ENCODE measurements around the gene SPECC1. TPM values are rescaled to one million over a fixed set of nuclear protein-coding genes. Genes with fewer than 3 reads are reported as not detected.

SPECC1 gene
- total RNA-seq, 1 donor from 2014 or later: 83.0 TPM

GRCh38 chr17:20304961-20305360, 295.8 kb downstream of the SPECC1 start:
- H3K79me2 ChIP-seq (ENCODE audit: insufficient read depth, low read length): no peaks in the 10 kb centered on the region
- peaks cover 17% of the 10 kb centered on the region for H3K9me3 Mint-ChIP-seq (ENCODE audit: unreplicated experiment)
- no peak for FAIRE-seq

GRCh38 chr17:20306924-20307323, 297.8 kb downstream of the SPECC1 start:
- H3K27me3 ChIP-seq (ENCODE audit: insufficient read depth, low read length): no peaks in the 10 kb centered on the region

More at GRCh38 chr17:20304961-20305360, 295.8 kb downstream of the SPECC1 start:
- Mint-ChIP-seq H3K4me1 (ENCODE audit: low read depth, unreplicated experiment) (peaks cover 29% of the 10 kb centered on the region), H3K4me3 (ENCODE audit: unreplicated experiment) (no peak overlapping the region), H3K27ac (ENCODE audit: unreplicated experiment) (no peak overlapping the region), H3K36me3 (ENCODE audit: low read depth, unreplicated experiment) (peaks cover 36% of the 10 kb centered on the region), H3K27me3 (ENCODE audit: low read depth, unreplicated experiment) (no peaks in the 10 kb centered on the region)
- no peaks in the 10 kb centered on the region for H4K20me1 ChIP-seq (ENCODE audit: insufficient read depth, low read length)
- peaks cover 17% of the 10 kb centered on the region for H3K4me1 ChIP-seq (ENCODE audit: insufficient read depth, low read length)
- no peak overlapping the region for H2AFZ ChIP-seq (ENCODE audit: low read depth, low read length)
- H3K27ac ChIP-seq (ENCODE audit: low read depth, low read length): no peak overlapping the region
- H3K9me3 ChIP-seq (ENCODE audit: insufficient read depth, low read depth, low read length): peaks cover 10% of the 10 kb centered on the region
- no peak for TF ChIP-seq EZH2 (IDR thresholded peaks at IDR 0.05; ENCODE audit: insufficient read depth, low read length)
- TF ChIP-seq, protein P1, sequence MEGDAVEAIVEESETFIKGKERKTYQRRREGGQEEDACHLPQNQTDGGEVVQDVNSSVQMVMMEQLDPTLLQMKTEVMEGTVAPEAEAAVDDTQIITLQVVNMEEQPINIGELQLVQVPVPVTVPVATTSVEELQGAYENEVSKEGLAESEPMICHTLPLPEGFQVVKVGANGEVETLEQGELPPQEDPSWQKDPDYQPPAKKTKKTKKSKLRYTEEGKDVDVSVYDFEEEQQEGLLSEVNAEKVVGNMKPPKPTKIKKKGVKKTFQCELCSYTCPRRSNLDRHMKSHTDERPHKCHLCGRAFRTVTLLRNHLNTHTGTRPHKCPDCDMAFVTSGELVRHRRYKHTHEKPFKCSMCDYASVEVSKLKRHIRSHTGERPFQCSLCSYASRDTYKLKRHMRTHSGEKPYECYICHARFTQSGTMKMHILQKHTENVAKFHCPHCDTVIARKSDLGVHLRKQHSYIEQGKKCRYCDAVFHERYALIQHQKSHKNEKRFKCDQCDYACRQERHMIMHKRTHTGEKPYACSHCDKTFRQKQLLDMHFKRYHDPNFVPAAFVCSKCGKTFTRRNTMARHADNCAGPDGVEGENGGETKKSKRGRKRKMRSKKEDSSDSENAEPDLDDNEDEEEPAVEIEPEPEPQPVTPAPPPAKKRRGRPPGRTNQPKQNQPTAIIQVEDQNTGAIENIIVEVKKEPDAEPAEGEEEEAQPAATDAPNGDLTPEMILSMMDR (IDR thresholded peaks at IDR 0.05; ENCODE audit: insufficient read depth, low read depth, low read length): no peak
- H3K9ac ChIP-seq (ENCODE audit: low read length): no peak overlapping the region
- H3K27me3 ChIP-seq (ENCODE audit: insufficient read depth, low read length): no peaks in the 10 kb centered on the region
- peaks cover 7% of the 10 kb centered on the region for H3K36me3 ChIP-seq (ENCODE audit: insufficient read depth, low read length)
- no peak for DNase-seq (ENCODE audit: low read depth)
- H3K4me3 ChIP-seq (ENCODE audit: insufficient read depth, low read depth, low read length): no peak overlapping the region
- H3K4me2 ChIP-seq (ENCODE audit: low read length): no peak overlapping the region

More at GRCh38 chr17:20306924-20307323, 297.8 kb downstream of the SPECC1 start:
- Mint-ChIP-seq H3K36me3 (ENCODE audit: low read depth, unreplicated experiment) (peaks cover 37% of the 10 kb centered on the region), H3K9me3 (ENCODE audit: unreplicated experiment) (peaks cover 17% of the 10 kb centered on the region), H3K4me1 (ENCODE audit: low read depth, unreplicated experiment) (peaks cover 10% of the 10 kb centered on the region), H3K27me3 (ENCODE audit: low read depth, unreplicated experiment) (no peaks in the 10 kb centered on the region), H3K4me3 (ENCODE audit: unreplicated experiment) (no peak overlapping the region), H3K27ac (ENCODE audit: unreplicated experiment) (no peak overlapping the region)
- no peaks in the 10 kb centered on the region for H4K20me1 ChIP-seq (ENCODE audit: insufficient read depth, low read length)
- no peak overlapping the region for H3K4me3 ChIP-seq (ENCODE audit: insufficient read depth, low read depth, low read length)
- FAIRE-seq (no peak), DNase-seq (ENCODE audit: low read depth) (no peak)
- H3K36me3 ChIP-seq (ENCODE audit: insufficient read depth, low read length): peaks cover 7% of the 10 kb centered on the region
- no peaks in the 10 kb centered on the region for H3K79me2 ChIP-seq (ENCODE audit: insufficient read depth, low read length)
- no peak overlapping the region for H2AFZ ChIP-seq (ENCODE audit: low read depth, low read length)
- H3K9me3 ChIP-seq (ENCODE audit: insufficient read depth, low read depth, low read length): peaks cover 10% of the 10 kb centered on the region
- H3K4me2 ChIP-seq (ENCODE audit: low read length): no peak overlapping the region
- H3K27ac ChIP-seq (ENCODE audit: low read depth, low read length): no peak overlapping the region
- TF ChIP-seq EZH2 (IDR thresholded peaks at IDR 0.05; ENCODE audit: insufficient read depth, low read length): no peak
- TF ChIP-seq, protein P1 (IDR thresholded peaks at IDR 0.05; ENCODE audit: insufficient read depth, low read depth, low read length): no peak
- no peaks in the 10 kb centered on the region for H3K4me1 ChIP-seq (ENCODE audit: insufficient read depth, low read length)
- no peak overlapping the region for H3K9ac ChIP-seq (ENCODE audit: low read length)

Data from astrocyte (in vitro differentiated cells and primary cell).